ENCODE data around the gene ADGRA1. TPM values are rescaled to one million over a fixed set of nuclear protein-coding genes. Genes with fewer than 3 reads are reported as not detected.

ADGRA1 gene
- total RNA-seq, 4 donors from 2014 or later: under 0.01 TPM; not detected in 3

- H3K4me1 ChIP-seq: peaks cover 0 to 5% (median 0%) of the 10 kb centered on the region in 4 donors
- TF ChIP-seq POLR2A (IDR thresholded peaks at IDR 0.05) (no peak), EP300 (IDR thresholded peaks at IDR 0.05) (no peak)
- TF ChIP-seq, protein P1, sequence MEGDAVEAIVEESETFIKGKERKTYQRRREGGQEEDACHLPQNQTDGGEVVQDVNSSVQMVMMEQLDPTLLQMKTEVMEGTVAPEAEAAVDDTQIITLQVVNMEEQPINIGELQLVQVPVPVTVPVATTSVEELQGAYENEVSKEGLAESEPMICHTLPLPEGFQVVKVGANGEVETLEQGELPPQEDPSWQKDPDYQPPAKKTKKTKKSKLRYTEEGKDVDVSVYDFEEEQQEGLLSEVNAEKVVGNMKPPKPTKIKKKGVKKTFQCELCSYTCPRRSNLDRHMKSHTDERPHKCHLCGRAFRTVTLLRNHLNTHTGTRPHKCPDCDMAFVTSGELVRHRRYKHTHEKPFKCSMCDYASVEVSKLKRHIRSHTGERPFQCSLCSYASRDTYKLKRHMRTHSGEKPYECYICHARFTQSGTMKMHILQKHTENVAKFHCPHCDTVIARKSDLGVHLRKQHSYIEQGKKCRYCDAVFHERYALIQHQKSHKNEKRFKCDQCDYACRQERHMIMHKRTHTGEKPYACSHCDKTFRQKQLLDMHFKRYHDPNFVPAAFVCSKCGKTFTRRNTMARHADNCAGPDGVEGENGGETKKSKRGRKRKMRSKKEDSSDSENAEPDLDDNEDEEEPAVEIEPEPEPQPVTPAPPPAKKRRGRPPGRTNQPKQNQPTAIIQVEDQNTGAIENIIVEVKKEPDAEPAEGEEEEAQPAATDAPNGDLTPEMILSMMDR (IDR thresholded peaks at IDR 0.05): no peak
- DNase-seq (ENCODE audit: low spot score in 2 of 2): no peak
- H3K27me3 ChIP-seq: peaks cover 0 to 20% of the 10 kb centered on the region in 2 donors
- H3K27ac ChIP-seq: peak overlapping the region in 1 of 4 donors; percentile 44
- WGBS, 2 donors: 28 to 35% methylated on average over 17 to 19 of the region's 19 CpGs
- H3K9me3 ChIP-seq: no peaks in the 10 kb centered on the region
- peak overlapping the region in 1 of 4 donors; percentile 3 for H3K4me3 ChIP-seq
- H3K36me3 ChIP-seq: no peaks in the 10 kb centered on the region
These were observed 43.3 kb upstream of the ADGRA1 start for GRCh38 chr10:133044401-133044811.

GRCh38 chr10:133045556-133046389 lies 42.0 kb upstream of the ADGRA1 start:
- no peaks in the 10 kb centered on the region for H3K9me3 ChIP-seq
- peaks cover 0 to 5% (median 0%) of the 10 kb centered on the region in 4 donors for H3K4me1 ChIP-seq
- H3K36me3 ChIP-seq: no peaks in the 10 kb centered on the region
- H3K27ac ChIP-seq: no peak overlapping the region
- no peak for TF ChIP-seq EP300 (IDR thresholded peaks at IDR 0.05)
- no peak overlapping the region for H3K4me3 ChIP-seq
- 82 to 88% methylated on average over 26 of the region's 26 CpGs for WGBS, 2 donors
- H3K27me3 ChIP-seq: peaks cover 0 to 9% of the 10 kb centered on the region in 2 donors
- DNase-seq (ENCODE audit: low spot score in 2 of 2): no peak

GRCh38 chr10:133046390-133046765 lies 41.3 kb upstream of the ADGRA1 start:
- H3K4me1 ChIP-seq: peaks cover 0 to 5% (median 0%) of the 10 kb centered on the region in 4 donors
- H3K27me3 ChIP-seq: peaks cover 0 to 5% of the 10 kb centered on the region in 2 donors
- WGBS, 2 donors: 76 to 83% methylated on average over 14 of the region's 14 CpGs

GRCh38 chr10:133047526-133048123 lies 40.1 kb upstream of the ADGRA1 start:
- H3K4me1 ChIP-seq: peaks cover 0 to 5% (median 0%) of the 10 kb centered on the region in 4 donors
- no peaks in the 10 kb centered on the region for H3K9me3 ChIP-seq
- no peak for TF ChIP-seq POLR2A (IDR thresholded peaks at IDR 0.05)
- TF ChIP-seq EP300 (IDR thresholded peaks at IDR 0.05): no peak
- TF ChIP-seq, protein P1 (IDR thresholded peaks at IDR 0.05): no peak
- no peaks in the 10 kb centered on the region for H3K36me3 ChIP-seq
- no peak for DNase-seq (ENCODE audit: low spot score in 2 of 2)
- H3K27ac ChIP-seq: no peak overlapping the region
- peaks cover 0 to 5% of the 10 kb centered on the region in 2 donors for H3K27me3 ChIP-seq
- WGBS, 2 donors: 90 to 92% methylated on average over 28 to 38 of the region's 42 CpGs
- no peak overlapping the region for H3K4me3 ChIP-seq

More at GRCh38 chr10:133046390-133046765, 41.3 kb upstream of the ADGRA1 start:
- H3K36me3 ChIP-seq: no peaks in the 10 kb centered on the region
- H3K4me3 ChIP-seq: no peak overlapping the region
- TF ChIP-seq, protein P1 (IDR thresholded peaks at IDR 0.05): no peak
- no peak for TF ChIP-seq POLR2A (IDR thresholded peaks at IDR 0.05)
- TF ChIP-seq EP300 (IDR thresholded peaks at IDR 0.05): no peak
- no peak overlapping the region for H3K27ac ChIP-seq
- no peaks in the 10 kb centered on the region for H3K9me3 ChIP-seq
- DNase-seq (ENCODE audit: low spot score in 2 of 2): no peak

DNA sequence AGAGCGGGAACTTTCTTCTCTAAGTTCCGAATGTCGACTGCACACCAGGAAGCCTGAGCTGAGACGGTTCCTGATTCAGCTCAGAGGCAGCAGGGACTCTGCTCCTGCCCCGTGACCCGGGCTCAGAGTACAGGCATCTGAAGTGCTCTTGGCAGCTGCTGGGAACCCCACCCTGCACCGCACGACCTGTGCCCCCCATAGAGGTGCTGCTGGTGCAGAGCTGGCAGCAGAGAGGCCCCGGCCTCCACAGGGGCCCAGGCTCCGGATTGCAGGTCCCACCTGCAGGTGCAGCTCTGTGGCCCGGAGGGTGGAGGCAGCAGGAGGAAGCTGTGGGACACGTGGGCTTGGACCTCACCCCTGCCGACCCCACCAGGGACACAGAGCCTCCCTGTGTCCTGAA lies 39.5 kb upstream of the ADGRA1 start:
- Histone ChIP-seq H3K4me1 (peaks cover 0 to 5% (median 0%) of the 10 kb centered on the region in 4 donors), H3K4me3 (no peak overlapping the region), H3K27ac (no peak overlapping the region), H3K27me3 (peaks cover 0 to 5% of the 10 kb centered on the region in 2 donors), H3K9me3 (no peaks in the 10 kb centered on the region), H3K36me3 (no peaks in the 10 kb centered on the region)
- no peak for DNase-seq (ENCODE audit: low spot score in 2 of 2)
- 62 to 68% methylated on average over 9 to 10 of the region's 13 CpGs for WGBS, 2 donors
- TF ChIP-seq EP300 (IDR thresholded peaks at IDR 0.05): no peak
- TF ChIP-seq, protein P1 (IDR thresholded peaks at IDR 0.05): no peak
- no peak for TF ChIP-seq POLR2A (IDR thresholded peaks at IDR 0.05)
